ENCODE data around the gene DMTF1.

GRCh38 chr7:87209295-87209924, 57.2 kb downstream of the DMTF1 start:
- TF ChIP-seq CTCF (IDR thresholded peaks at IDR 0.05) = no peak
- TF ChIP-seq POLR2A (IDR thresholded peaks at IDR 0.05) = no peak
